GM12875 (cell line): ENCODE measurements around the gene KIAA0319L.

Source experiments
- H3K4me3 ChIP-seq: one replicate; pipeline ENCODE4 v1.5.1; 2011; ENCODE audit warnings: low read depth, low read length, control low read depth
- CTCF ChIP-seq: IDR thresholded peaks from 2 replicates; pipeline ENCODE4 v1.5.1; 2011; ENCODE audit warnings: low read depth, mild to moderate bottlenecking, control low read depth, inconsistent platforms, low read length, moderate library complexity, borderline replicate concordance; ENCODE audit not compliant: insufficient read depth

KIAA0319L gene

GRCh38 chr1:35431173-35431599, 126.0 kb downstream of the KIAA0319L start:
- TF ChIP-seq CTCF = no peak
- H3K4me3 ChIP-seq = no peak overlapping the region

- no peak for TF ChIP-seq CTCF
Measured at GRCh38 chr1:35430762-35431161, 126.4 kb downstream of the KIAA0319L start.

GRCh38 chr1:35428360-35428759, 128.8 kb downstream of the KIAA0319L start:
- no peak for TF ChIP-seq CTCF
- H3K4me3 ChIP-seq = no peak overlapping the region

More at GRCh38 chr1:35430762-35431161, 126.4 kb downstream of the KIAA0319L start:
- no peak overlapping the region for H3K4me3 ChIP-seq

- H3K4me3 ChIP-seq = no peak overlapping the region
- no peak for TF ChIP-seq CTCF
Measured at GRCh38 chr1:35426097-35426586, 131.1 kb downstream of the KIAA0319L start.

GRCh38 chr1:35408925-35409324, 148.3 kb downstream of the KIAA0319L start:
- TF ChIP-seq CTCF = no peak
- no peak overlapping the region for H3K4me3 ChIP-seq

GRCh38 chr1:35407743-35408142, 149.5 kb downstream of the KIAA0319L start:
- TF ChIP-seq CTCF = no peak
- H3K4me3 ChIP-seq = no peak overlapping the region

- TF ChIP-seq CTCF = no peak
- no peak overlapping the region for H3K4me3 ChIP-seq
Measured at GRCh38 chr1:35406103-35406502, 151.1 kb downstream of the KIAA0319L start.
